Gastroesophageal sphincter (tissue), 4 donors: ENCODE measurements around the gene CSMD2. TPM values are rescaled to one million over a fixed set of nuclear protein-coding genes. Genes with fewer than 3 reads are reported as not detected.

Experiments
- ATAC-seq: fragments of 150-250 bp; one replicate; pipeline ENCODE4 v1.9.1; 2016; ENCODE audit warnings: mild to moderate bottlenecking, moderate library complexity
- H3K27ac ChIP-seq, 4 donors: fragments of 200-600 bp; sonication (generic) in 3 of 4; 1 replicate in 3 of 4; 2 replicates in 1 of 4; pipeline ENCODE4 v1.5.1; 2016 to 2019
- H3K27me3 ChIP-seq: fragments of 200-600 bp; sonication (generic); one replicate; pipeline ENCODE4 v1.5.1; 2019
- H3K36me3 ChIP-seq, 2 donors: fragments of 200-600 bp; sonication (generic); one replicate each; pipeline ENCODE4 v1.5.1; 2019; ENCODE audit warnings: control low read depth in 1 of 2
- H3K4me1 ChIP-seq, 3 donors: fragments of 200-600 bp; sonication (generic); 1 replicate in 2 of 3; 2 replicates in 1 of 3; pipeline ENCODE4 v1.5.1; 2016 to 2019; ENCODE audit warnings: control low read depth in 2 of 3
- H3K4me3 ChIP-seq, 2 donors: fragments of 200-600 bp; sonication (generic); one replicate each; pipeline ENCODE4 v1.5.1; 2019; ENCODE audit warnings: mild to moderate bottlenecking in 1 of 2, moderate library complexity in 1 of 2
- H3K9me3 ChIP-seq, 3 donors: fragments of 200-600 bp; sonication (generic); one replicate each; pipeline ENCODE4 v1.5.1; 2017 to 2019; ENCODE audit warnings: control low read depth in 2 of 3
- CTCF ChIP-seq, 4 experiments: fragments of 200-600 bp in 2 of 4; fragments of 450-650 bp in 2 of 4; sonication (generic) in 1 of 4; IDR thresholded peaks; one replicate each; pipeline ENCODE4 v1.5.1; 2017 to 2019; ENCODE audit warnings: antibody characterized with exemption in 4 of 4, mild to moderate bottlenecking in 2 of 4, moderate library complexity in 2 of 4
- EP300 ChIP-seq: sonication (generic); formaldehyde crosslinking; IDR thresholded peaks from one replicate; pipeline ENCODE4 v1.6.1; 2017; ENCODE audit warnings: antibody characterized with exemption, mild to moderate bottlenecking
- POLR2A ChIP-seq, 2 donors: fragments of 450-650 bp; IDR thresholded peaks; one replicate each; pipeline ENCODE4 v1.6.1; 2017; ENCODE audit warnings: antibody characterized with exemption in 2 of 2, mild to moderate bottlenecking in 2 of 2, moderate library complexity in 1 of 2
- POLR2AphosphoS5 ChIP-seq: sonication (generic); formaldehyde crosslinking; IDR thresholded peaks from one replicate; pipeline ENCODE4 v1.6.1; 2017; ENCODE audit warnings: antibody characterized with exemption
- WGBS, 2 donors: methylation state at CpG; one replicate each; pipeline ENCODE4 v1.1.5; 2018; ENCODE audit warnings: low coverage in 1 of 2; 5-methylcytosine and 5-hydroxymethylcytosine counted together
- total RNA-seq, 4 donors: library from RNA; depleted of rRNA; stranded (reverse); fragments of >200 nt; gene quantifications; one replicate each; pipeline ENCODE4 v1.1.0, GENCODE V29; 2016

The CSMD2 gene
- total RNA-seq, 4 donors from 2014 or later, result 0.22 to 2.5 (median 0.37) TPM

- H3K4me3 ChIP-seq, result no peak overlapping the region
- TF ChIP-seq CTCF (IDR thresholded peaks at IDR 0.05) (no peak), POLR2AphosphoS5 (no peak), EP300 (no peak), POLR2A (IDR thresholded peaks at IDR 0.05) (no peak)
- H3K36me3 ChIP-seq, result no peaks in the 10 kb centered on the region
- no peaks in the 10 kb centered on the region for H3K9me3 ChIP-seq
- WGBS, 2 donors, result 64 to 90% methylated on average over 2 to 8 of the region's 14 CpGs
- H3K27me3 ChIP-seq, result peaks cover 13% of the 10 kb centered on the region
- no peaks in the 10 kb centered on the region for H3K4me1 ChIP-seq
- H3K27ac ChIP-seq, result no peak overlapping the region
- no peak for ATAC-seq
Measured at GRCh38 chr1:33698361-33699035, 466.5 kb downstream of the CSMD2 start.

GRCh38 chr1:33697816-33698215, 467.2 kb downstream of the CSMD2 start:
- Histone ChIP-seq H3K36me3 (no peaks in the 10 kb centered on the region), H3K27ac (no peak overlapping the region), H3K4me3 (no peak overlapping the region), H3K9me3 (no peaks in the 10 kb centered on the region), H3K27me3 (peaks cover 13% of the 10 kb centered on the region), H3K4me1 (no peaks in the 10 kb centered on the region)
- TF ChIP-seq EP300, result no peak
- no peak for TF ChIP-seq CTCF (IDR thresholded peaks at IDR 0.05)
- TF ChIP-seq POLR2A (IDR thresholded peaks at IDR 0.05), result no peak
- no peak for TF ChIP-seq POLR2AphosphoS5
- whole genome bisulfite sequencing, 2 donors, result 40 to 80% methylated on average over 1 of the region's 2 CpGs
- ATAC-seq, result no peak

- no peak overlapping the region for H3K27ac ChIP-seq
- no peak overlapping the region for H3K4me3 ChIP-seq
- ATAC-seq, result no peak
- H3K4me1 ChIP-seq, result no peaks in the 10 kb centered on the region
- TF ChIP-seq CTCF (IDR thresholded peaks at IDR 0.05), result no peak
- no peak for TF ChIP-seq POLR2A (IDR thresholded peaks at IDR 0.05)
- no peak for TF ChIP-seq POLR2AphosphoS5
- no peak for TF ChIP-seq EP300
- H3K27me3 ChIP-seq, result peaks cover 13% of the 10 kb centered on the region
- H3K36me3 ChIP-seq, result no peaks in the 10 kb centered on the region
- no peaks in the 10 kb centered on the region for H3K9me3 ChIP-seq
- 77 to 88% methylated on average over 2 of the region's 2 CpGs for WGBS, 2 donors
Measured at GRCh38 chr1:33696962-33697361, 468.1 kb downstream of the CSMD2 start.

DNA sequence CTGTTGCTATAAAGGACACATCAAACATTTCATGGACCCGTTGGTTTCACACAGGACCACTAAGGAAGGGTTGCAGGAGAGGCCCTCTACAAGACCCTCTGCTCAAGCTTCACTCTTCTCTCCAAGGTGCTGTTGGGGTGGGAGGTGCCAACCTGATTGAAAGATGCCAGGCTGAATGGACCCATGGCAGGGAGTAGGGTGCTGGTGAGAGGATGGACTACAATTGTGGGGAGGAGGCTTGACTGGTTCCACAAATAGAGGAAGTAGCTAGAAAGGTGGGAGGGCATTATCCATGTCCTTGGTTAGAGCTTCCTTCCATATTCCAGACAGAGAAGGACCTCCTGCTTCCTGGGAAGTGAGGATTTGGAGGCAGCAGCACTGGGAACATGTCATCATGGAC, 468.7 kb downstream of the CSMD2 start:
- 75 to 100% methylated on average over 1 of the region's 1 CpG for WGBS, 2 donors
- TF ChIP-seq POLR2AphosphoS5 (no peak), POLR2A (IDR thresholded peaks at IDR 0.05) (no peak), CTCF (IDR thresholded peaks at IDR 0.05) (no peak), EP300 (no peak)
- no peaks in the 10 kb centered on the region for H3K36me3 ChIP-seq
- H3K27ac ChIP-seq, result no peak overlapping the region
- no peak overlapping the region for H3K4me3 ChIP-seq
- H3K27me3 ChIP-seq, result peaks cover 13% of the 10 kb centered on the region
- no peaks in the 10 kb centered on the region for H3K4me1 ChIP-seq
- no peak for ATAC-seq
- no peaks in the 10 kb centered on the region for H3K9me3 ChIP-seq
